Right ventricle myocardium superior (tissue), 1 donor: ENCODE results near the gene TMEM248. TPM values are rescaled to one million over a fixed set of nuclear protein-coding genes. Genes with fewer than 3 reads are reported as not detected.
"Not testable (repeated sequence)": the region's sequence is repeated elsewhere in the genome, so short reads cannot be mapped to it uniquely, and the experiment has no call there.

Experiments
- ATAC-seq: fragments of 200-7000 bp; cut with Tn5 transposase; one replicate; pipeline ENCODE4 v1.9.1; 2020; ENCODE audit warnings: mild to moderate bottlenecking; ENCODE audit not compliant: poor library complexity
- DNase-seq: peaks from one replicate; pipeline ENCODE4 v3.0.0-alpha.2; 2020
- intact Hi-C: fragments of 100-400 bp; cut with DNase I; formaldehyde crosslinking; loops from one replicate; pipeline ENCODE4 v1.11.2; 2022
- total RNA-seq: library from RNA; stranded (reverse); fragmentation: NEBNext Ultra II Directional; extraction: Animal tissue kit (Norgen Biotek cat#: 25700); gene quantifications from one replicate; pipeline ENCODE4 v1.2.1, GENCODE V29; 2021
- donor health status: DM: no; HTN: yes; CAD: no; lungs with severe emphysema.

Gene TMEM248
- total RNA-seq, 1 donor from 2014 or later, result 37.1 TPM

DNA sequence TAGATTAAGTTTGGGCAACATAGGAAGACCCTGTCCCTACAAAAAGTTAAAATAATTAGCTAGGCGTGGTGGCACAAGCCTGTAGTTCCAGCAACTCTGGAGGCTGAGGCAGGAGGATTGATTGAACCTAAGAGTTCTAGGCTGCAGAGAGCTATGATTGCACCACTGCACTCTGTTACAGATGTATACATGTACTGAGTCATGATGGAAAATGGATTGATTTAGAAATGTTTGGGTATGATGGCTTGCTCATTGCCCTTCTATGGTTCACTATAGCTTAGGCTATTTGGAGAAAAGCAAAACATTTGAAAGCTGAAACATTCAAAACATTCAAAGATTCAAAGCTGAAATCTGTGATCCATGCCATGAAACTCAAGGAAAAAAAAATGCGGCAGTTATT, 58.0 kb downstream of the TMEM248 start:
- intact Hi-C loops, DNase-seq, ATAC-seq: not testable (repeated sequence)

DNA sequence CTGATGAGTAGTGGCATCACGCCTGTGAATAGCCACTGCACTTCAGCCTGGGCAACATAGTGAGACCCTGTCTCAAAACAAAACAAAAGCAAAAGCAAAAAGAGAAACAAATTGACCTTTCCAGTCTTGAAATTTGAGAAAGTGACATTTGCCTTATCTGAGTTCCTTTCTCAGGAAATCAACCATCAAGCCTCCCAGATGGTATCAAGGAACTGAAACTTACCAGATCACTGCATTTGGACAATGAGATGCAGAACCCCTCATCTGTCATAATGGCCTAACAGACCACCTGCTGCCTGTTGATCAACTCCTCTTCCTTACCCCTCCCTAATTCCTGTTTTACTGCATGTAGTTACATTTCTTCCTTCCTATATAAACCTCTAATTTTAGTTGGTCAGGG, 59.3 kb downstream of the TMEM248 start:
- intact Hi-C loops, ATAC-seq, DNase-seq: not testable (repeated sequence)

DNA sequence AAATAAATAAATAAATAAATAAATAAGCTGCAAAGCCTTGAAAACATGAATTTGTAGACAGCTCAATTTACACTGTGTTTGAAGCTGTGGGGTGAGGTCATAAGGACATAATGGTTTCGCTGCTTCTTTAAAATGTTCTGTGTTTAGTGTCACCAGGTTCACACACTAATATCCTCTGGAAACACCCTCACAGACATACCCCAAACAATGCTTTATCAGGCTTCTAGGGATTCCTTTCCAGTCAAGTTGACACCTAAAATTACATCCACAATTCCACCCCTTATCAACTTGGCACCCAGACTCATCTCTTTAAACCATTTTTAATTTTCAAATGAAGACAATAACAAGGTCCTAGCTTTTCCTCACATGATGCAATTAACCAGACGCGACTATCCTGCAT, 68.5 kb downstream of the TMEM248 start:
- DNase-seq, ATAC-seq, intact Hi-C loops: not testable (repeated sequence)

DNA sequence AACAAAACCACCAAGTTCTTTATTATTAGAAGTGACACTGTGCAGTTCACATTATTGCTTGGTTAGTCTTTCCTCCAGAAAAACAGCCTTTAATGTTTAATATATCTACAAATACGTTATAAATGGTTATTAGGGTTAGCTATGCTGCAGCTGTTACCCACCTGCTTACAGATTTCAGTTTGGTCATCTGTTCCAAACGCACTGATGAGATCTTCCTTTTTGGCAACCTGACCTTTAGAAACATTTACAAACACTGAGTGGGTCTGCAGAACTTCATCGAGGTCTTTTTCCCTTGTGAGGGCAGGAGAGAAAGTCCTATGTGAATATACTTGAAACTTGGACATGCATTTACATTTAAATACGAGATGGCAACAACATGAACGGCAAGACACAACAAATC, 73.0 kb downstream of the TMEM248 start:
- DNase-seq, intact Hi-C loops: not testable (repeated sequence)

DNA sequence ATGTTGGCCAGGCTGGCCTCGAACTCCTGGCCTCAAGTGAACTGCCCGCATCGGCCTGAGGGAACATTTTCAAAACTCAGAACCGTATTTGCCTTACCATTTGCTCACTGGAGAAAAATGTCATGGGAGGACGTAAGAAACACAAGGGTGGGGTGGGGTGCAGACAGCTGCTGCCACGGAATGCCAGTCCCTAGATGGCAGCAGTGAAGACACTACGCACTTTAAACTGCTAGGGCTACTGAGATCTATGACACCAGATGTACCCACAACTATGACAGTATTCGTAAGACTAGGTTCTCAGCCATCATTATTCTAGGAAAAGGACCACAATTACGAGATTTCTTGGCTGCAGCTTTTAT, 73.6 kb downstream of the TMEM248 start:
- intact Hi-C loops, result not testable (repeated sequence)
- ATAC-seq, result peak; percentile 80
- DNase-seq, result peak; percentile 71

More for the DNA sequence above, 73.0 kb downstream of the TMEM248 start:
- ATAC-seq, result not testable (repeated sequence)

DNA sequence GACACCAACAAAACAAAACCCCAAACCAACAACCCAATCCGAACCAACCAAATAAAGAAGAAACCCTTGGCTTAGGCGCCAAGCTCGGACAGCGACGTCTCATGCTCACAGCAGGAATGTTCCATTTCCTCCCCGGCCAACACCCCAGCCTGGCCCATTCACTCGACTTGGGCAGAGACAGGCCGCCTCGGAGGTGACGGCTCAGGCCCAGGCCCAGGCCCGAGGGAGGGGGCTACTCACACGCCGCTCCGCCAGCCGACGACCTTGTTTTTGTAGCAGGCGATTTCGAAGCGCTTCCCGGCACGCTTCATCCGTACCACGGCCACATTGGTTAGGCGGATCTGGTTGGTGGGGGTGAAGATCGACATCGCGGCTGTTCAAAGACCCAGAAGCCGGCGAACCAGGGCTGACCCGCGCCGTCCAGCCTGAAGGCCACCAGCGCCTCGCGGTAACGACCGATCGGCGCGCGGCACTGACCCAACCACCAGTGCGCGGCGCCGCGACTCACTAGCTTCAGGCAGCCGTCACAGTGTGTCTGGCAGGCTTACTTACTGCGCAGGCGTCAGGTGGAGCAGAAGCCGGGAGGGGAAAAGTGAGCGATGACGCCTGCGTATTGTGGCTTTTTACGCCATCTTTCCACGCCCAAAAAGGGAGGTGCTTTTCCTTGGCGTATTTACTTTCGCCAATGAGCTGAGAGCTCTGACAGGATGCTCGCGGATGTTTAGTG, 74.2 kb downstream of the TMEM248 start, which contains the start of gene SBDS:
SBDS (minus strand) TSS at position 537 of the 727 bp plus-strand sequence; CDS start at position 368, 169 bp downstream.
- peak; percentile 95 for DNase-seq
- intact Hi-C loops, result not testable (repeated sequence)
- peak; percentile 90 for ATAC-seq

DNA sequence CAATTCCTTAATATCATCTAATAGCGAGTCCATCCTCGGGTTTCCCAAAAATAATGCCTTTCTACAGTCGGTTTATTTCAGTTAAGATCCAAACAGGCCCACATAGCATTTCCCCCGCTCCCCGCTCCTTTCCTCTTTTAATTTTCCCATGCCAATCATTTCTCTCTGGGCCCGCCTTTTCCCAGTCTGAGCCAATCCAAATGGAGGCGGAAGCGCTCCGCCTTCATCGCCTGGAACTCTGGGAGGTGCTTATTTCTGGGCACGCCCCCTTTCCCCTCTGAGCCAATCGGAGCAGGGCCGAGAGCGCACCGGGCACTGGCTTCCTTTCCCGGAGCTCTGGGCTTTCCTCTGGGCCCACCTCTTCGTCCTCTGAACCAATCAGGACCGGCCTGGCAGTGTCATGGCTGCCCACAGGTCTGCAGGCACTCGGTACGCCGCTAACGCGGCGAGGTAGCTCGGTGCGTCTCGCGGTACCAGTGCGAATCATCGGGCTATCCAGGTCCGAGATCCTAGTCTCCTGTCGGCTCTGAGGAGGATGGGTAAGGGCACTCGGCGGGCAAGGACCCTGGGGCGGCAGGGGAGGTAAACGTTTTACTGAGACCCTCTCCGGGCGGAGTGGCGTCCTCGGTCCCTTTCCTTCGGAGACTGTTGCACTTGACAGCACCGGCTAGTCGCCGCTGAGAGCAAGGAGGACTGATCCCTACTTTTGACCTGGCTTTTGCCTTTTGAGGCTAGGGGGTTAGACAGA, 75.6 kb downstream of the TMEM248 start, which contains the start of gene TYW1:
TYW1 (plus strand) TSS at position 390 of the 748 bp plus-strand sequence; CDS start at position 536, 146 bp downstream.
- ATAC-seq (peak; percentile 88), DNase-seq (peak; percentile 98)
- intact Hi-C loops, result not testable (repeated sequence)

DNA sequence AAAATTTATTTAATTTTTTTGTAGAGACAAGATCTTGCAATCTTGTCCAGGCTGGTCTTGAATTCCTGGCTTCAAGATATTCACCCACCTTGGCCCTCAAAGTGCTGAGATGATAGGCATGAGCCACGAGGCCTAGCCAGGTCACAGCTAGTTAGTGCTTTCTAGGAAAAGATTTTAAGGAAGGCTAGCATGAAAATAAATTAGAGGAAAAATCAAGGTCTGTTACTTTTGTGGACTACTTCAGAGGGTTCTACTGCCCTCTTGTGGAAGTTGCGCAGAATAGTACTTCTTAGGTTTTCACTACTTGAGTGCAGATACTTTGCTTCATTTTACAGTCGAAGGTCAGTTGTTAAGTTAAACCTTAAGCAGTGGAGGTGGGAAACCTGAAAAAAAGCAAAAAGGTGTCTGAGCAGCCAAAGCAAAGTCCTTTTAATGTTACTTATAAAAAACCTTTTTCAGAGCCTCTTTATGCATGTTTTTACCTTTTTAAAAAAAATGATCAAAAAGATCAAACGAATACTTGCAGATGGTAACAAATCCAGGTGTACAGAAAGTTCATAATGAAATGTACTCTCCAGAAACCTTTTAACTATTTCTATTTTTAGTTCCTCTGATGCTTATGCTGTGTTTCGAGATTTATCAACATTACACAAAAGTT, 79.7 kb downstream of the TMEM248 start:
- intact Hi-C loops, DNase-seq, ATAC-seq: not testable (repeated sequence)

DNA sequence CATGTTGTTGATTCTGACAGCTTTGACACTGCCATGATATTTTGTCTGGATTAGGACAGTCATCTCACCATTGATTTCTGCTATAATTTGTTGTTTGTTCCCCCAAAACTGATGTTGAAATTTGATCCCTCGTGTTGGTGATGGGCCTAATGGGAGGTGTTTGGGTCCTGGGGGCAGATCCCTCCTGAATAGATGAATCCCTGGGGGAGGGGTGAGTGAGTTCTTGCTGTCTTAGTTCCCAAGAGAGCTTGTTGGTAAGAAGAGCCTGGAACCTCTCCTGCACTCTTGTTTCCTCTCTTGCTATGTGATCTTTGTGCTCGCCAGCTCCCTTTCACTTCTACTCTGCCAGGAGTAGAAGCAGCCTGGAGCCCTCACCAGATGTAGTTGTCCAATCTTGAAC, 83.1 kb downstream of the TMEM248 start:
- ATAC-seq, intact Hi-C loops: not testable (repeated sequence)

DNA sequence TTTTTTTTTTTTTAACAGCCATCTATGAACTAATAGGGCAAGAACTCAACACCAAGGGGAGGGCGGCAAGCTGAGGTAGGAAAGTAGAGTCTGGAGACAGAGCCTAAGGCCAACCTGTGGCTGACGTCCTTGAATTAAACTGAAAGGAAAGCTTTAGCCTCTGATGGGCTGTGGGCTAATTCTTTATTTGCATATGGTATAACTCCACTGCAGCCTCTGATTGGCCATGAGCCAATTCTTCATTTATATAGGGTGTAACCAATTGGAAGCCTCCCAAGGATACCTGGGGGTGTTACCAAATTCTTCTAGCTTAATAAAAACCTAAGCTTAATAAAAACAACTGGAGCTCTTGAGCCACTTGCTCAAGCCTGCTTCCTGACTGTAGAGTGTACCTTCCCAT, 85.9 kb downstream of the TMEM248 start:
- intact Hi-C loops, result no loop called here
- ATAC-seq (no peak), DNase-seq (no peak)

More for the DNA sequence above, 83.1 kb downstream of the TMEM248 start:
- not testable (repeated sequence) for DNase-seq

Other genes with a start within 250 kb of the TMEM248 start
- 14.9 TPM for gene RABGEF1, start 180.5 kb upstream of the TMEM248 start, total RNA-seq
- gene SBDS, start 74.4 kb downstream of the TMEM248 start, total RNA-seq, result 180 TPM
- gene TYW1, start 75.6 kb downstream of the TMEM248 start, total RNA-seq, result 10.0 TPM